Lower leg skin (tissue), 3 donors: ENCODE measurements around the gene DTWD2.

Experiments
- POLR2A ChIP-seq, 2 donors: fragments of 450-650 bp; IDR thresholded peaks; one replicate each; pipeline ENCODE4 v1.6.1; 2016 to 2017; ENCODE audit warnings: antibody characterized with exemption in 2 of 2, mild to moderate bottlenecking in 1 of 2, moderate library complexity in 1 of 2
- TF ChIP-seq, protein P1 (sequence below), 3 donors: fragments of 450-650 bp; IDR thresholded peaks; one replicate each; pipeline ENCODE4 v1.5.1; 2016; ENCODE audit warnings: antibody characterized with exemption in 3 of 3, mild to moderate bottlenecking in 3 of 3, moderate library complexity in 2 of 3

DNA sequence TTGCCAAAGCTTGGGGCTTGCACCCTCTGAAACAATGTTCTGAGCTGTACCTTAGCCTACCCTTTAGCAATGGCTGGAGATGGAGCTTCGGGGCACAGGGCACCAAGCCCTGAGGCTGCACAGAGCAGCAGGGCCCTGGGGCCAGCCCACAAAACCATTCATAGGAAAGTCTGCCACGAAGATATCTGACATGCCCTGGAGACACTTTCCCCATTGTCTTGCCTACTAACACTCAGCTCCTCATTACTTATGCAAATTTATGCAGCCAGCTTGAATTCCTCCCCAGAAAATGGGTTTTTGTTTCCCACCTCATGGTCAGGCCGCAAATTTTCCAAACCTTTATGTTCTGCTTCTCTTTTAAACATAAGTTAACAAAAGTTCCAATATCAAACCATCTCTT lies 105.7 kb downstream of the DTWD2 start:
- TF ChIP-seq, protein P1, sequence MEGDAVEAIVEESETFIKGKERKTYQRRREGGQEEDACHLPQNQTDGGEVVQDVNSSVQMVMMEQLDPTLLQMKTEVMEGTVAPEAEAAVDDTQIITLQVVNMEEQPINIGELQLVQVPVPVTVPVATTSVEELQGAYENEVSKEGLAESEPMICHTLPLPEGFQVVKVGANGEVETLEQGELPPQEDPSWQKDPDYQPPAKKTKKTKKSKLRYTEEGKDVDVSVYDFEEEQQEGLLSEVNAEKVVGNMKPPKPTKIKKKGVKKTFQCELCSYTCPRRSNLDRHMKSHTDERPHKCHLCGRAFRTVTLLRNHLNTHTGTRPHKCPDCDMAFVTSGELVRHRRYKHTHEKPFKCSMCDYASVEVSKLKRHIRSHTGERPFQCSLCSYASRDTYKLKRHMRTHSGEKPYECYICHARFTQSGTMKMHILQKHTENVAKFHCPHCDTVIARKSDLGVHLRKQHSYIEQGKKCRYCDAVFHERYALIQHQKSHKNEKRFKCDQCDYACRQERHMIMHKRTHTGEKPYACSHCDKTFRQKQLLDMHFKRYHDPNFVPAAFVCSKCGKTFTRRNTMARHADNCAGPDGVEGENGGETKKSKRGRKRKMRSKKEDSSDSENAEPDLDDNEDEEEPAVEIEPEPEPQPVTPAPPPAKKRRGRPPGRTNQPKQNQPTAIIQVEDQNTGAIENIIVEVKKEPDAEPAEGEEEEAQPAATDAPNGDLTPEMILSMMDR (IDR thresholded peaks at IDR 0.05) = no peak
- no peak for TF ChIP-seq POLR2A (IDR thresholded peaks at IDR 0.05)
